ENCODE measurements around the gene IL1RAPL1. TPM values are rescaled to one million over a fixed set of nuclear protein-coding genes. Genes with fewer than 3 reads are reported as not detected.

Gene IL1RAPL1
- total and polyA plus RNA-seq, 9 donors, result 0.39 to 2.3 (median 1.2) TPM

- no CpG with 5 or more reads among the region's 2 CpGs for WGBS (ENCODE audit: insufficient coverage)
- Histone ChIP-seq H3K4me3 (ENCODE audit: low read length) (no peak overlapping the region), H3K4me1 (ENCODE audit: control insufficient read depth, insufficient read depth, low read length) (no peaks in the 10 kb centered on the region), H3K9me3 (replicated peaks; ENCODE audit: control insufficient read depth, low read depth, low read length) (no peaks in the 10 kb centered on the region), H3K27me3 (ENCODE audit: control insufficient read depth, insufficient read depth, low read length) (no peaks in the 10 kb centered on the region), H3K36me3 (ENCODE audit: control insufficient read depth, insufficient read depth, low read length) (no peaks in the 10 kb centered on the region), H3K27ac (ENCODE audit: low read length) (no peak overlapping the region)
- DNase-seq, result no peak
These were observed 958.6 kb downstream of the IL1RAPL1 start for GRCh38 chrX:29545878-29546277.

- 100% methylated on average over 2 of the region's 4 CpGs for WGBS (ENCODE audit: insufficient coverage)
- no peak for DNase-seq
- no peak overlapping the region for H3K4me3 ChIP-seq (ENCODE audit: low read length)
- no peaks in the 10 kb centered on the region for H3K9me3 ChIP-seq (replicated peaks; ENCODE audit: control insufficient read depth, low read depth, low read length)
- no peaks in the 10 kb centered on the region for H3K36me3 ChIP-seq (ENCODE audit: control insufficient read depth, insufficient read depth, low read length)
- no peak overlapping the region for H3K27ac ChIP-seq (ENCODE audit: low read length)
- no peaks in the 10 kb centered on the region for H3K4me1 ChIP-seq (ENCODE audit: control insufficient read depth, insufficient read depth, low read length)
- no peaks in the 10 kb centered on the region for H3K27me3 ChIP-seq (ENCODE audit: control insufficient read depth, insufficient read depth, low read length)
These were observed 960.6 kb downstream of the IL1RAPL1 start for GRCh38 chrX:29547877-29548276.

DNA sequence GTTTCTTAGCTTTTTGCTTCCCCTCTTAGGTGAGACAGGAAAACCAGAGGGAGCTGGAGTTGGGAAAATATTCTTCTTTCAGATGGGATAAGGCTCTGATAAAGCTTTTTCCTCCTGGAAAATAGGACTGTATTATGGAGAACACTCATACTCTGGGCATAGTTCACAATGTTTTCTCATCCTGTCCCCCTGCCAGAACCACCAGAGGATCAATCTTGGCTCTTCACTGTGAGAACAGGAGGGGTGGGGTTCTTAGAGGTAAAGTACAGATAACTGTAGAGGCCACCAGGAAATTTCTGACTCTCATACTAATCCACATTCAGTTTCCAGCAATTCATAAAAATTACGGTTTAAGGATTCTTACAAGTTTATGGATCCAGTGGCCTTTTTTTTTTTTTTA is 966.3 kb downstream of the IL1RAPL1 start:
- Histone ChIP-seq H3K27ac (ENCODE audit: low read length) (no peak overlapping the region), H3K4me3 (ENCODE audit: low read length) (no peak overlapping the region), H3K27me3 (ENCODE audit: control insufficient read depth, insufficient read depth, low read length) (no peaks in the 10 kb centered on the region), H3K4me1 (ENCODE audit: control insufficient read depth, insufficient read depth, low read length) (no peaks in the 10 kb centered on the region), H3K36me3 (ENCODE audit: control insufficient read depth, insufficient read depth, low read length) (no peaks in the 10 kb centered on the region), H3K9me3 (replicated peaks; ENCODE audit: control insufficient read depth, low read depth, low read length) (no peaks in the 10 kb centered on the region)
- no CpG with 5 or more reads among the region's 1 CpG for WGBS (ENCODE audit: insufficient coverage)
- no peak for DNase-seq

DNA sequence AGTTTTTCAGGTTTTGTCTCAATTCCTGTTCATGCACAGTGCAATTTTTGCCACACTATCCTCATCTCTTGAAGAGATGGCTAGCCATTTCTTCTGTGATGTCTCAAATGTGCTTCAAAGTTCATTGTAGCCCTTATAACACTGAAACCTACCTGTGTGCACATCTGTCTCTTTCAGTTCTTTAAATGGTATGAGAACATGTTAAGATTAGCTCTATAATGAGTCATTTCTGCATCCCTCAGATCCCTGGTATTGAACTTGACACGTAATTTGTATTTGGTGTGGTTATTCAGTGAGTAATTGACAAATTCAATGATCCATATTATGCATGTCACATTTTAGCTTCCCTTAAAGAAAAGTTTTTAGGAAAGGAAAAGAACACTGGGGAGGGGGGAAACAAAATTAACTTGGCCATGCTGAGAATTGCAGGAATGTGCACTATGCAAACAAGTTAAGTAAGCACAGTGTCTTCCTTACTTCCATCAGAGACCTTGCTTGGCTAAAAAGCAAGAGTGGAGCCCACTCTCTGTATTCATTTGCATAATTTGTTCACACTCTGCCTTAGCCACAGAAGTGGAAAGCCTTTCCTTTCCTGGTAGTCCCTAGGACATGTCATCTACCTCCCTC is 968.3 kb downstream of the IL1RAPL1 start:
- H3K27ac ChIP-seq (ENCODE audit: low read length), result no peak overlapping the region
- DNase-seq, result no peak
- H3K4me3 ChIP-seq (ENCODE audit: low read length), result no peak overlapping the region
- WGBS (ENCODE audit: insufficient coverage), result no CpG with 5 or more reads among the region's 1 CpG
- H3K9me3 ChIP-seq (replicated peaks; ENCODE audit: control insufficient read depth, low read depth, low read length), result peaks cover 4% of the 10 kb centered on the region
- H3K27me3 ChIP-seq (ENCODE audit: control insufficient read depth, insufficient read depth, low read length), result no peaks in the 10 kb centered on the region
- no peaks in the 10 kb centered on the region for H3K36me3 ChIP-seq (ENCODE audit: control insufficient read depth, insufficient read depth, low read length)
- H3K4me1 ChIP-seq (ENCODE audit: control insufficient read depth, insufficient read depth, low read length), result no peaks in the 10 kb centered on the region

- Histone ChIP-seq H3K27me3 (ENCODE audit: control insufficient read depth, insufficient read depth, low read length) (no peaks in the 10 kb centered on the region), H3K4me3 (ENCODE audit: low read length) (no peak overlapping the region), H3K36me3 (ENCODE audit: control insufficient read depth, insufficient read depth, low read length) (no peaks in the 10 kb centered on the region), H3K4me1 (ENCODE audit: control insufficient read depth, insufficient read depth, low read length) (no peaks in the 10 kb centered on the region), H3K27ac (ENCODE audit: low read length) (no peak overlapping the region), H3K9me3 (replicated peaks; ENCODE audit: control insufficient read depth, low read depth, low read length) (peaks cover 4% of the 10 kb centered on the region)
- WGBS (ENCODE audit: insufficient coverage), result no CpG with 5 or more reads among the region's 1 CpG
- no peak for DNase-seq
These were observed 972.8 kb downstream of the IL1RAPL1 start for GRCh38 chrX:29560065-29560464.

GRCh38 chrX:29561417-29561816 is 974.2 kb downstream of the IL1RAPL1 start:
- Histone ChIP-seq H3K9me3 (replicated peaks; ENCODE audit: control insufficient read depth, low read depth, low read length) (peaks cover 4% of the 10 kb centered on the region), H3K27me3 (ENCODE audit: control insufficient read depth, insufficient read depth, low read length) (no peaks in the 10 kb centered on the region), H3K4me1 (ENCODE audit: control insufficient read depth, insufficient read depth, low read length) (no peaks in the 10 kb centered on the region), H3K27ac (ENCODE audit: low read length) (no peak overlapping the region), H3K36me3 (ENCODE audit: control insufficient read depth, insufficient read depth, low read length) (no peaks in the 10 kb centered on the region), H3K4me3 (ENCODE audit: low read length) (no peak overlapping the region)
- no peak for DNase-seq
- 83% methylated on average over 1 of the region's 3 CpGs for WGBS (ENCODE audit: insufficient coverage)

DNA sequence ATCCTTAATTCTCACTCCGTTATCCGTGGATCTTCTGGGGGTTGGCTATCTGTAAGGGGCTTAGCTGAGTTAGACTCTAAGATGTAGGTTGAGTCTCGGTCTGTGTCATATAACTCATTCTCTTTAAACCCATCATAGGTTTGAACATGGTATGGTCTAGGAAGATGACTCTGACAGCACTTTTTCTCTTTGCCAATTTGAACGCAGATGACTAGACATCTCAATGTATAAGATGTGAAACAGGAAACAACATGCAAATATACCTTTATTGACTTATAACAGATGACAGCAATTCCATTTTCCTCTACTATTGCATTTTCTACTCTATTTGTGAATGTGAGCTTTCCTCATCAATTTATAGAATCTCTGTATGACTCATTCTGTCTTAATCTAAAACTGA is 993.3 kb downstream of the IL1RAPL1 start:
- H3K4me3 ChIP-seq (ENCODE audit: low read length), result no peak overlapping the region
- no peaks in the 10 kb centered on the region for H3K36me3 ChIP-seq (ENCODE audit: control insufficient read depth, insufficient read depth, low read length)
- H3K9me3 ChIP-seq (replicated peaks; ENCODE audit: control insufficient read depth, low read depth, low read length), result no peaks in the 10 kb centered on the region
- no CpG with 5 or more reads among the region's 4 CpGs for WGBS (ENCODE audit: insufficient coverage)
- H3K27me3 ChIP-seq (ENCODE audit: control insufficient read depth, insufficient read depth, low read length), result no peaks in the 10 kb centered on the region
- H3K27ac ChIP-seq (ENCODE audit: low read length), result no peak overlapping the region
- DNase-seq, result no peak
- H3K4me1 ChIP-seq (ENCODE audit: control insufficient read depth, insufficient read depth, low read length), result no peaks in the 10 kb centered on the region

DNA sequence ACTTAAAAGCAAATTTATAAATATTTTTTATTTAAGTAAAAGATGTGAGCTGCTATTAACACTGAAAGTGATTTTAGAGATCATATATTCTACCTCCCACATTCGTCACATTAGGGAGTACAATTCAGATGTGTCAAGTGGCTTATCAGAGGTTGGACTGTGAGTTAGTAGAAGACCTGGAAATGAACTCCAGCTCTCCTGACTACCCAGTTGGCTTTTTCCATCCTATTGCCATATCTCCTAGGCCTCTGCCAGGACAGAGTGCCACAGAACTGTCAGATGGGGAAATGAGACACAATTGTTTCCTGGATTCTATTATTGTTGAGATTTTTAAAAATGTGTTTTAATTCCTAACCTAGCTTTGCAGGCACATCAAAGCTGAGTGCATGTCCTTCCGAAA is 994.0 kb downstream of the IL1RAPL1 start:
- DNase-seq, result no peak
- H3K27ac ChIP-seq (ENCODE audit: low read length), result no peak overlapping the region
- H3K36me3 ChIP-seq (ENCODE audit: control insufficient read depth, insufficient read depth, low read length), result no peaks in the 10 kb centered on the region
- H3K9me3 ChIP-seq (replicated peaks; ENCODE audit: control insufficient read depth, low read depth, low read length), result no peaks in the 10 kb centered on the region
- no peak overlapping the region for H3K4me3 ChIP-seq (ENCODE audit: low read length)
- H3K4me1 ChIP-seq (ENCODE audit: control insufficient read depth, insufficient read depth, low read length), result no peaks in the 10 kb centered on the region
- WGBS (ENCODE audit: insufficient coverage), result no CpG with 5 or more reads among the region's 2 CpGs
- H3K27me3 ChIP-seq (ENCODE audit: control insufficient read depth, insufficient read depth, low read length), result no peaks in the 10 kb centered on the region

GRCh38 chrX:29587107-29587506 is 999.9 kb downstream of the IL1RAPL1 start:
- DNase-seq, result no peak
- Histone ChIP-seq H3K9me3 (replicated peaks; ENCODE audit: control insufficient read depth, low read depth, low read length) (no peaks in the 10 kb centered on the region), H3K36me3 (ENCODE audit: control insufficient read depth, insufficient read depth, low read length) (no peaks in the 10 kb centered on the region), H3K27ac (ENCODE audit: low read length) (no peak overlapping the region), H3K4me3 (ENCODE audit: low read length) (no peak overlapping the region), H3K27me3 (ENCODE audit: control insufficient read depth, insufficient read depth, low read length) (peaks cover 5% of the 10 kb centered on the region), H3K4me1 (ENCODE audit: control insufficient read depth, insufficient read depth, low read length) (no peaks in the 10 kb centered on the region)
- 67% methylated on average over 1 of the region's 2 CpGs for WGBS (ENCODE audit: insufficient coverage)

GRCh38 chrX:29590921-29591320 is 1003.7 kb downstream of the IL1RAPL1 start:
- 100% methylated on average over 1 of the region's 3 CpGs for WGBS (ENCODE audit: insufficient coverage)
- H3K27me3 ChIP-seq (ENCODE audit: control insufficient read depth, insufficient read depth, low read length), result peaks cover 9% of the 10 kb centered on the region
- no peak overlapping the region for H3K4me3 ChIP-seq (ENCODE audit: low read length)
- no peaks in the 10 kb centered on the region for H3K36me3 ChIP-seq (ENCODE audit: control insufficient read depth, insufficient read depth, low read length)
- DNase-seq, result no peak
- H3K9me3 ChIP-seq (replicated peaks; ENCODE audit: control insufficient read depth, low read depth, low read length), result no peaks in the 10 kb centered on the region
- no peaks in the 10 kb centered on the region for H3K4me1 ChIP-seq (ENCODE audit: control insufficient read depth, insufficient read depth, low read length)
- no peak overlapping the region for H3K27ac ChIP-seq (ENCODE audit: low read length)

GRCh38 chrX:29604381-29604780 is 1017.1 kb downstream of the IL1RAPL1 start:
- H3K4me3 ChIP-seq (ENCODE audit: low read length), result no peak overlapping the region
- no peaks in the 10 kb centered on the region for H3K4me1 ChIP-seq (ENCODE audit: control insufficient read depth, insufficient read depth, low read length)
- no peak for DNase-seq
- no peaks in the 10 kb centered on the region for H3K36me3 ChIP-seq (ENCODE audit: control insufficient read depth, insufficient read depth, low read length)
- WGBS (ENCODE audit: insufficient coverage), result 50% methylated on average over 2 of the region's 7 CpGs
- peaks cover 3% of the 10 kb centered on the region for H3K27me3 ChIP-seq (ENCODE audit: control insufficient read depth, insufficient read depth, low read length)
- H3K9me3 ChIP-seq (replicated peaks; ENCODE audit: control insufficient read depth, low read depth, low read length), result no peaks in the 10 kb centered on the region
- no peak overlapping the region for H3K27ac ChIP-seq (ENCODE audit: low read length)
